ENCODE measurements around the gene PLA2G4B. TPM values are rescaled to one million over a fixed set of nuclear protein-coding genes. Genes with fewer than 3 reads are reported as not detected.
A peak's percentile ranks its signal among the peaks of the same experiment; 100 is the strongest.

Gene PLA2G4B
- total RNA-seq, 1 donor from 2014 or later = 6.7 TPM

GRCh38 chr15:41884458-41884857, 45.8 kb downstream of the PLA2G4B start:
- Mint-ChIP-seq H3K4me1 (ENCODE audit: low read depth) (peaks cover 21% of the 10 kb centered on the region), H3K27me3 (ENCODE audit: insufficient read depth) (peaks cover 12% of the 10 kb centered on the region)

GRCh38 chr15:41885321-41885720, 46.7 kb downstream of the PLA2G4B start:
- no peaks in the 10 kb centered on the region for H3K9me3 Mint-ChIP-seq
- H3K27ac Mint-ChIP-seq = no peak overlapping the region
- intact Hi-C loops (cut with micrococcal nuclease) = no loop called here
- H3K4me3 Mint-ChIP-seq = no peak overlapping the region
- peaks cover 2% of the 10 kb centered on the region for H3K36me3 Mint-ChIP-seq (ENCODE audit: low read depth)
- peaks cover 12% of the 10 kb centered on the region for H3K27me3 Mint-ChIP-seq (ENCODE audit: insufficient read depth)
- H3K4me1 Mint-ChIP-seq (ENCODE audit: low read depth) = peaks cover 21% of the 10 kb centered on the region
- no peak for DNase-seq (ENCODE audit: low spot score)

More at GRCh38 chr15:41884458-41884857, 45.8 kb downstream of the PLA2G4B start:
- intact Hi-C loops (cut with micrococcal nuclease) = no loop called here
- no peak for DNase-seq (ENCODE audit: low spot score)
- no peak overlapping the region for H3K27ac Mint-ChIP-seq
- H3K36me3 Mint-ChIP-seq (ENCODE audit: low read depth) = peaks cover 2% of the 10 kb centered on the region
- H3K4me3 Mint-ChIP-seq = no peak overlapping the region
- H3K9me3 Mint-ChIP-seq = no peaks in the 10 kb centered on the region

- Mint-ChIP-seq H3K27ac (no peak overlapping the region), H3K4me1 (ENCODE audit: low read depth) (peaks cover 21% of the 10 kb centered on the region), H3K4me3 (no peak overlapping the region), H3K27me3 (ENCODE audit: insufficient read depth) (peaks cover 9% of the 10 kb centered on the region), H3K9me3 (no peaks in the 10 kb centered on the region), H3K36me3 (ENCODE audit: low read depth) (peaks cover 2% of the 10 kb centered on the region)
- intact Hi-C loops (cut with micrococcal nuclease) = no loop called here
- no peak for DNase-seq (ENCODE audit: low spot score)
Observed at GRCh38 chr15:41885841-41886240, 47.2 kb downstream of the PLA2G4B start.

DNA sequence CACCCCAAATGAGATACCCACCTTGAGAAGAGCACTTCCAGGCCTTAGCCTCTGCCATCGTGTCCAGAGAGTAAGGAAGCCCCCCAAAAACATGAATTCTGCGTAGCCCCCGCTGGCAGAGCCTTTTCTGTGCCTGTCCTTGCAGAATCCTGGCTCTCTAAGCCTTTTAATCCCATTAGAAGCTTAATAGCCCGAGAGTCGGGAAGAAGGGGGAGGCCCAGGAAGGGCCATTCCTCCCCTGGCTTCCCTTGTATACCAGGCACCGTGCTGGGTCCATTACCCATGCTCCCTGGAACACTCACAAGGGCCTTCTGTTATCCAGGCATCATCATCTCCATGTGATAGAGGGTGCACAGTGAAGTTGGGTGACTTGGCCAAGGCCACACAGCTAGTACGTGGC, 48.1 kb downstream of the PLA2G4B start:
- Mint-ChIP-seq H3K36me3 (ENCODE audit: low read depth) (no peaks in the 10 kb centered on the region), H3K4me3 (no peak overlapping the region), H3K9me3 (no peaks in the 10 kb centered on the region), H3K4me1 (ENCODE audit: low read depth) (peaks cover 16% of the 10 kb centered on the region), H3K27me3 (ENCODE audit: insufficient read depth) (no peaks in the 10 kb centered on the region), H3K27ac (no peak overlapping the region)
- intact Hi-C loops (cut with micrococcal nuclease) = no loop called here
- DNase-seq (ENCODE audit: low spot score) = no peak

GRCh38 chr15:41887161-41887560, 48.5 kb downstream of the PLA2G4B start:
- DNase-seq (ENCODE audit: low spot score) = no peak

DNA sequence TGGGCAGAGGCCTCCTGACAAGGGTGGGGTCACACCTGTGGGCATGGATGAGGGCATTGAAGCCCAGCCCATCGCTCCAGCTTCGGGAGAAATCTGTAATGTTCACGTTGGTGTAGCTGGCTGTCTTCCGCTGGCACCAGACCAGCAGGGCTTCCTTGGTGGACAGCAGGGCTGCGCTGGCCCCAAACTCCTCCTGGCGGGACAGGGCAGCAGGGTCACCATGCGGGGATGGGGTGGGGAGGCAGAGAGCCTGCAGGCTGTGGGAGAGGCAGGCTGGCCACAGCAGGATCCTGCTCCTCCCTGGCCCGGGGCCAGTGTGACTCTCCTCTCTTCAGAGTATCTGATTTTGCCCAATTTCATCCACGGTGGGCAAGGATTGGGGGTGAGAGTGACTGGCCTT, 49.2 kb downstream of the PLA2G4B start:
- Mint-ChIP-seq H3K36me3 (ENCODE audit: low read depth) (no peaks in the 10 kb centered on the region), H3K4me1 (ENCODE audit: low read depth) (peaks cover 23% of the 10 kb centered on the region), H3K4me3 (no peak overlapping the region), H3K27ac (no peak overlapping the region), H3K27me3 (ENCODE audit: insufficient read depth) (no peaks in the 10 kb centered on the region), H3K9me3 (no peaks in the 10 kb centered on the region)
- no peak for DNase-seq (ENCODE audit: low spot score)
- intact Hi-C loops (cut with micrococcal nuclease) = no loop called here

More at GRCh38 chr15:41887161-41887560, 48.5 kb downstream of the PLA2G4B start:
- Mint-ChIP-seq H3K27me3 (ENCODE audit: insufficient read depth) (no peaks in the 10 kb centered on the region), H3K27ac (no peak overlapping the region), H3K4me3 (no peak overlapping the region), H3K9me3 (no peaks in the 10 kb centered on the region), H3K36me3 (ENCODE audit: low read depth) (no peaks in the 10 kb centered on the region), H3K4me1 (ENCODE audit: low read depth) (peaks cover 18% of the 10 kb centered on the region)
- intact Hi-C loops (cut with micrococcal nuclease) = no loop called here

- no peak for DNase-seq (ENCODE audit: low spot score)
- Mint-ChIP-seq H3K4me1 (ENCODE audit: low read depth) (peaks cover 26% of the 10 kb centered on the region), H3K27me3 (ENCODE audit: insufficient read depth) (no peaks in the 10 kb centered on the region), H3K4me3 (no peak overlapping the region), H3K27ac (peak overlapping the region; percentile 67), H3K36me3 (ENCODE audit: low read depth) (no peaks in the 10 kb centered on the region), H3K9me3 (no peaks in the 10 kb centered on the region)
- intact Hi-C loops (cut with micrococcal nuclease) = no loop called here
Observed at GRCh38 chr15:41888662-41889253, 50.1 kb downstream of the PLA2G4B start.

DNA sequence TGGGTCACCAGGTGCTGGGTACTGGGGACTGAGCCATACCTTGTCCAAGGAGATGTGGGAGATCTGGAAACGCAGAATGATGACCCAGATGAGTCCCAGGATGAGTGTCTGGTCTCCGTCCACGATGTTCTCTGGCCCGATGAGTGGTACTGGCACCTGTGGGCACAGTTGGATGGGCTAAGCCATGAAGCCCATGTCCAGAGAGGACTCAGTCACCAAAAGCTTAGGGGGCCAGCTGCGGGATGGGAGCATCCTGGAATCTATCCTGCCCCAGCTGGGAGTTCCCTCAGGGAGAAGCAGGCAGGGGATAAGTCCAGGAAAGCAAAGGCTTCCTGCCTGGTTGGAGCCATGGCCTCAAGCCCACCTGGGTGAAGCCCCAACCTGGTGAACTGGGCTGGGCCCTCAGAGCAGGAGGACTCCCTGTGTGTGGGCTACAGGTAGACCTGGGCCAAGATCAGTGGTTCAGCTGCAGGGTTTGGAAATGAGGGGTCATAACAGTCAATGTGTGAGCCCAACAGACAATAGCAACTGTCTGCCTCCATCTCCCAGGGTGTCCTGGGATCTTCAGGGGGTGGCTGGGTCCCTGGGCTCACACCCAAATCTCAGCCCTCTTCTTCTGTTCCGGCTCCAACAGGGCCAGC, 51.5 kb downstream of the PLA2G4B start:
- no peak overlapping the region for H3K4me3 Mint-ChIP-seq
- DNase-seq (ENCODE audit: low spot score) = no peak
- no peak overlapping the region for H3K27ac Mint-ChIP-seq
- peaks cover 35% of the 10 kb centered on the region for H3K4me1 Mint-ChIP-seq (ENCODE audit: low read depth)
- H3K27me3 Mint-ChIP-seq (ENCODE audit: insufficient read depth) = no peaks in the 10 kb centered on the region
- H3K9me3 Mint-ChIP-seq = no peaks in the 10 kb centered on the region
- no peaks in the 10 kb centered on the region for H3K36me3 Mint-ChIP-seq (ENCODE audit: low read depth)
- intact Hi-C loops (cut with micrococcal nuclease) = no loop called here

DNA sequence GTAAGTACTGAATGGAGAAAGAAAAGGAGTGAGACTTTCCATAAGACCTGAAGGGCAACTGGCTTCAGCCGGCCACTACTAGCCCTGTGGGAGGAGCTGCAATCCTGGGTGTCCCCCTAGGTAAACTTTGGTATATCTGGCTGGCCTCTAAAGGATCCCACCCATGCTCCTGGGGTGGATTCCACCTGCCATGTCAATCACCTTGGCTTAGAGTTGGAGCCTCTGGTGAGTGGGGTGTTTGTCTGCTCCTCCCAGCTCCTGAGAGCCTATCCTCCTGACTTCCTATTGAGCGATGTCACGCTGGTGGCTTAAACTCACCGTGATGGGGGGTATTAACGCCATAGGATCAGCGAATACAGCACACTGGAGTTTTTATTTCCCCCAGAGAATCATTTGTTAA, 52.6 kb downstream of the PLA2G4B start:
- Mint-ChIP-seq H3K4me3 (no peak overlapping the region), H3K27me3 (ENCODE audit: insufficient read depth) (no peaks in the 10 kb centered on the region), H3K36me3 (ENCODE audit: low read depth) (peaks cover 4% of the 10 kb centered on the region), H3K27ac (no peak overlapping the region), H3K4me1 (ENCODE audit: low read depth) (peaks cover 39% of the 10 kb centered on the region), H3K9me3 (no peaks in the 10 kb centered on the region)
- intact Hi-C loops (cut with micrococcal nuclease) = no loop called here
- no peak for DNase-seq (ENCODE audit: low spot score)

DNA sequence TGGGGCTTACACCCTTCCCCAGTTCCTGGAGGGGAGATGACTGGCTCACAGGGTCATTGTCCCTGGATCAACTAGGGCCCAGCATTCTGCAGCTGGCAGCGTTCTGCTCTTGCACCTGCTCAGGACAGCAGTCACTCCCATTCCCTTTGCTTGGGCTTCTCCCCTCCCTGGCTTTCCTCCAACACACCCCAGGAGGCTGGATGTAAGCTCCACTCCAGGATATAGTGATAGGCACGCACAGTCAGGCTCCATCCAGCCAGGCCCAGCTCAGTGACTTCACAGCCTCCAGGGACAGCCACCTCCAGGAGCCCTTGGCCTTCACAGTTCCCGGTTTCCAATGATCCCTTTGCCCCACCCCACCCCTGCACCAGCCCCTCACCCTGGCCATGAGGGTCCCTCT, 53.3 kb downstream of the PLA2G4B start:
- intact Hi-C loops (cut with micrococcal nuclease) = no loop called here
- H3K27ac Mint-ChIP-seq = no peak overlapping the region
- no peaks in the 10 kb centered on the region for H3K27me3 Mint-ChIP-seq (ENCODE audit: insufficient read depth)
- H3K9me3 Mint-ChIP-seq = no peaks in the 10 kb centered on the region
- no peak overlapping the region for H3K4me3 Mint-ChIP-seq
- DNase-seq (ENCODE audit: low spot score) = no peak
- H3K4me1 Mint-ChIP-seq (ENCODE audit: low read depth) = peaks cover 39% of the 10 kb centered on the region
- peaks cover 4% of the 10 kb centered on the region for H3K36me3 Mint-ChIP-seq (ENCODE audit: low read depth)

- Mint-ChIP-seq H3K27me3 (ENCODE audit: insufficient read depth) (no peaks in the 10 kb centered on the region), H3K9me3 (no peaks in the 10 kb centered on the region), H3K4me1 (ENCODE audit: low read depth) (peaks cover 39% of the 10 kb centered on the region), H3K36me3 (ENCODE audit: low read depth) (peaks cover 10% of the 10 kb centered on the region), H3K4me3 (no peak overlapping the region), H3K27ac (no peak overlapping the region)
- DNase-seq (ENCODE audit: low spot score) = no peak
- intact Hi-C loops (cut with micrococcal nuclease) = no loop called here
Observed at GRCh38 chr15:41892621-41893421, 54.2 kb downstream of the PLA2G4B start.

DNA sequence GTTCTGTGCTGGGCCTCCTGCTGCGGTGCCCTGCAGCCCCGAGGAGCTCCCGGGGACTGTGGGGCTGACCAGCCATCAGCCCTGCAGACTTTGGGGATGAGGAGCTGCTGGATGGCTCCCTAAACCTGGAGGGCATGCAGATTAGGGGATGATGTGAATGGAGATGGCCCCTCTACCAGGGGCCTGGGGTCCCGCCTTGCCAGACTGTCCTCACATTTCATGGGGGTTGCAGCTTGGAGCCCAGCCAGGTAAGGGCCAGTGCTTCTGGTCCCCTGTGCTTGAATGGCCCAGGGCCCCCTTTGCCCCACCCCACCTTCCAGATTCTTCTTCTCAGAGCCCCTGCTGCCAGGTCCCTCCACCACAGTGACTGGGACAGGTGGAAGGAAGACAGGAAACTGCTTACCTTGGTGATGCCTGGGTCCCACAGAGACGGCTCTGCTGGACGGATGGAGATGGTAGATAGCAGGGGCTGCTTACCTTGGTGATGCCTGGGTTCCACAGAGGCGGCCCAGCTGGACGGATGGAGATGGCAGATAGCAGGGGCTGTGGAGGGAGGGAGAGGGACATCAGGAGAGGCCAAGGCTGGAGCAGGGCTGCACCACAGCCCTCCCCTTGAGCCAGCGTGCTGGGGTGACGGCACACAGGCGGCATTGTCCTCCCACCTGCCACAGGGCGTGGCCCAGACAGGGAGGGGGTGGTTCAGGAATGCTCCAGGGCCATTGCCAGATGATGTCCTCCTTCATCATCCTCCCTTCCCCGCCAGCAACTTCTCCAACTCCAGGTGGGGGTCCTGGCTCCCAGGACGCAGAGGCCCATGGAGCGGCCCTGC, 55.0 kb downstream of the PLA2G4B start, which contains the start of gene SPTBN5:
Gene SPTBN5, minus strand, starts transcription at position 632 of the 829 bp plus-strand sequence. Its CDS starts 556 bp downstream, at position 76.
- no peak within 1 kb of the TSS for H3K4me3 Mint-ChIP-seq
- no peaks in the 10 kb centered on the region for H3K27me3 Mint-ChIP-seq (ENCODE audit: insufficient read depth)
- H3K9me3 Mint-ChIP-seq = no peaks in the 10 kb centered on the region
- intact Hi-C loops (cut with micrococcal nuclease) = no loop called here
- peaks cover 10% of the 10 kb centered on the region for H3K36me3 Mint-ChIP-seq (ENCODE audit: low read depth)
- H3K4me1 Mint-ChIP-seq (ENCODE audit: low read depth) = peaks cover 31% of the 10 kb centered on the region
- DNase-seq (ENCODE audit: low spot score) = no peak
- peak within 1 kb of the TSS; percentile 82 for H3K27ac Mint-ChIP-seq
